B cell (primary cell): ENCODE data around the gene SEH1L. TPM values are rescaled to one million over a fixed set of nuclear protein-coding genes. Genes with fewer than 3 reads are reported as not detected.

Experiments
- ATAC-seq: fragments of 200-7000 bp; cut with Tn5 transposase; one replicate; pipeline ENCODE4 v1.10.0; 2021; ENCODE audit warnings: low read depth, mild to moderate bottlenecking, moderate number of reproducible peaks, moderate library complexity
- CTCF ChIA-PET: fragments of 350-600 bp; sonication (Branson Sonifier 250); formaldehyde crosslinking; loops from one replicate; lab custom pipeline; 2021; ENCODE audit warnings: antibody characterized with exemption, inconsistent platforms; lab: Charles Lee
- POLR2A ChIA-PET: fragments of 350-600 bp; sonication (Branson Sonifier 250); formaldehyde crosslinking; loops from one replicate; lab custom pipeline; 2021; ENCODE audit warnings: antibody characterized with exemption; lab: Charles Lee
- DNase-seq: peaks from one replicate; pipeline ENCODE4 v3.0.0; 2013
- H2AFZ ChIP-seq: 2 replicates; pipeline ENCODE4 v1.6.1; 2012; ENCODE audit warnings: mild to moderate bottlenecking, low read depth, low read length; ENCODE audit not compliant: insufficient read depth, poor library complexity, severe bottlenecking
- H3K27ac ChIP-seq, 2 donors: 1 replicate in 1 of 2; 2 replicates in 1 of 2; pipeline ENCODE4 v1.5.1; 2012 to 2013; ENCODE audit warnings: low read length in 2 of 2, mild to moderate bottlenecking in 2 of 2, moderate library complexity in 1 of 2
- H3K27me3 ChIP-seq, 4 experiments: fragments of 200-600 bp in 1 of 4; sonication (generic) in 1 of 4; replicated peaks in 1 of 4; 1 replicate in 2 of 4; 2 replicates in 2 of 4; pipeline versions ENCODE4 v1.6.1 to v1.7.0; 2013 to 2016; ENCODE audit warnings: low read length in 3 of 4, mild to moderate bottlenecking in 2 of 4, mixed read lengths in 1 of 4, moderate library complexity in 1 of 4; ENCODE audit not compliant: insufficient read depth in 4 of 4, control insufficient read depth in 3 of 4; ENCODE audit errors: control extremely low read depth in 1 of 4
- H3K36me3 ChIP-seq, 2 experiments: replicated peaks in 1 of 2; 1 replicate in 1 of 2; 2 replicates in 1 of 2; pipeline versions ENCODE4 v1.6.1 to v1.7.1; 2013; ENCODE audit warnings: low read length in 1 of 2; ENCODE audit not compliant: insufficient read depth in 2 of 2, control insufficient read depth in 1 of 2; ENCODE audit errors: control extremely low read depth in 1 of 2, extremely low read depth in 1 of 2
- H3K4me1 ChIP-seq, 2 donors: fragments of 200-600 bp in 1 of 2; sonication (generic) in 1 of 2; 1 replicate in 1 of 2; 2 replicates in 1 of 2; pipeline versions ENCODE4 v1.5.1 to v1.6.1; 2013 to 2017; ENCODE audit warnings: low read length in 2 of 2; ENCODE audit not compliant: control insufficient read depth in 2 of 2, insufficient read depth in 2 of 2
- H3K4me2 ChIP-seq: replicated peaks from 2 replicates; pipeline ENCODE3; 2012; ENCODE audit warnings: mild to moderate bottlenecking, low read depth, low read length; ENCODE audit not compliant: poor library complexity, severe bottlenecking
- H3K4me3 ChIP-seq, 5 experiments: fragments of 200-600 bp in 1 of 5; sonication (generic) in 1 of 5; 1 replicate in 3 of 5; 2 replicates in 2 of 5; pipeline versions ENCODE4 v1.5.1 to v1.7.0; 2011 to 2016; ENCODE audit warnings: low read length in 4 of 5, mild to moderate bottlenecking in 4 of 5, low read depth in 2 of 5, control low read depth in 1 of 5, moderate library complexity in 1 of 5; ENCODE audit not compliant: insufficient read depth in 1 of 5; ENCODE audit errors: control extremely low read depth in 1 of 5, extremely low read depth in 1 of 5
- H3K79me2 ChIP-seq: fragments of 200-600 bp; sonication (generic); one replicate; pipeline ENCODE4 v1.6.0; 2016; ENCODE audit warnings: low read length; ENCODE audit not compliant: control insufficient read depth, insufficient read depth
- H3K9ac ChIP-seq: fragments of 200-600 bp; sonication (generic); 2 replicates; pipeline ENCODE4 v1.6.1; 2017; ENCODE audit warnings: mild to moderate bottlenecking, low read length, moderate library complexity
- H3K9me3 ChIP-seq, 3 donors: one replicate each; pipeline versions ENCODE4 v1.6.1 to v1.7.1; 2013; ENCODE audit warnings: low read length in 2 of 3; ENCODE audit not compliant: control insufficient read depth in 2 of 3, insufficient read depth in 1 of 3; ENCODE audit errors: control extremely low read depth in 1 of 3
- H4K20me1 ChIP-seq: 2 replicates; pipeline ENCODE4 v1.6.0; 2012; ENCODE audit warnings: mild to moderate bottlenecking, low read length; ENCODE audit not compliant: insufficient read depth, control insufficient read depth, poor library complexity, severe bottlenecking
- H3K27ac Mint-ChIP-seq: one replicate; pipeline ENCODE4 v1.8.0; 2021; ENCODE audit warnings: mixed read lengths
- H3K27me3 Mint-ChIP-seq: one replicate; pipeline ENCODE4 v1.8.0; 2021; ENCODE audit warnings: mixed read lengths
- H3K4me1 Mint-ChIP-seq: one replicate; pipeline ENCODE4 v1.8.0; 2021; ENCODE audit warnings: mixed read lengths
- H3K4me3 Mint-ChIP-seq: one replicate; pipeline ENCODE4 v1.8.0; 2021; ENCODE audit warnings: mixed read lengths
- H3K9me3 Mint-ChIP-seq: one replicate; pipeline ENCODE4 v1.8.0; 2022; ENCODE audit warnings: mixed read lengths; ENCODE audit not compliant: insufficient read depth
- CTCF ChIP-seq: fragments of 200-600 bp; IDR thresholded peaks from one replicate; pipeline ENCODE4 v1.8.0; 2022; ENCODE audit warnings: antibody characterized with exemption, mild to moderate bottlenecking
- EZH2 ChIP-seq: IDR thresholded peaks from 2 replicates; pipeline ENCODE4 v1.6.1; 2012; ENCODE audit warnings: borderline replicate concordance, low read depth, mild to moderate bottlenecking, moderate library complexity, low read length; ENCODE audit not compliant: insufficient read depth, poor library complexity, severe bottlenecking
- WGBS: methylation state at CpG from one replicate; pipeline ENCODE4 v1.1.5; 2013; ENCODE audit warnings: missing lambda C conversion rate; ENCODE audit not compliant: insufficient coverage; 5-methylcytosine and 5-hydroxymethylcytosine counted together
- intact Hi-C: fragments of 100-400 bp; cut with micrococcal nuclease; formaldehyde crosslinking; loops from one replicate; pipeline ENCODE4 v1.10.0; 2022
- polyA plus RNA-seq: library from polyadenylated mRNA; depleted of rRNA; stranded (reverse); fragments of >200 nt; gene quantifications from 2 replicates; pipeline ENCODE4 v1.2.3, GENCODE V29; 2012
- total RNA-seq, 2 donors: library from RNA; stranded (reverse); fragments of 120-200 nt in 1 of 2; gene quantifications; 1 replicate in 1 of 2; 2 replicates in 1 of 2; pipeline versions ENCODE4 v1.2.3 to v1.2.4, GENCODE V29; 2013 to 2022

The SEH1L gene
- total and polyA plus RNA-seq, 2 donors (not counting 1 experiment from before 2014, with no cell fraction given), result 8.7 to 46.4 TPM

GRCh38 chr18:12963069-12963468 lies 15.3 kb downstream of the SEH1L start:
- Histone ChIP-seq H4K20me1 (peaks cover 29% of the 10 kb centered on the region), H3K4me1 (no peaks in the 10 kb centered on the region), H3K9ac (no peak overlapping the region), H3K4me3 (no peak overlapping the region), H3K27me3 (no peaks in the 10 kb centered on the region), H3K36me3 (peaks cover 19 to 63% of the 10 kb centered on the region in 2 experiments), H3K4me2 (no peak overlapping the region), H2AFZ (no peak overlapping the region), H3K9me3 (peaks cover 0 to 2% (median 2%) of the 10 kb centered on the region in 3 donors), H3K79me2 (peaks cover 78% of the 10 kb centered on the region), H3K27ac (no peak overlapping the region)
- ATAC-seq (no peak), DNase-seq (no peak)
- TF ChIP-seq CTCF (no peak), EZH2 (no peak)
- no peaks in the 10 kb centered on the region for H3K9me3 Mint-ChIP-seq
- no peak overlapping the region for H3K27ac Mint-ChIP-seq
- CTCF ChIA-PET, result no interaction called here
- no CpG with 5 or more reads among the region's 1 CpG for WGBS
- H3K27me3 Mint-ChIP-seq, result no peaks in the 10 kb centered on the region
- peaks cover 4% of the 10 kb centered on the region for H3K4me1 Mint-ChIP-seq
- no peak overlapping the region for H3K4me3 Mint-ChIP-seq
- intact Hi-C loops, result no loop called here
- POLR2A ChIA-PET, result interaction anchor here (0.7 kb wide), 1 partner anchor 92 kb away, joined by 3 read pairs; no protein-coding TSS in a partner anchor

- ATAC-seq, result no peak
- Mint-ChIP-seq H3K4me3 (no peak overlapping the region), H3K4me1 (peaks cover 7% of the 10 kb centered on the region), H3K27me3 (no peaks in the 10 kb centered on the region), H3K9me3 (no peaks in the 10 kb centered on the region), H3K27ac (no peak overlapping the region)
- Histone ChIP-seq H4K20me1 (no peaks in the 10 kb centered on the region), H3K9ac (no peak overlapping the region), H3K4me3 (no peak overlapping the region), H3K36me3 (peaks cover 8 to 59% of the 10 kb centered on the region in 2 experiments), H3K27me3 (no peaks in the 10 kb centered on the region), H3K9me3 (no peaks in the 10 kb centered on the region), H3K4me1 (no peaks in the 10 kb centered on the region), H3K4me2 (no peak overlapping the region), H3K27ac (no peak overlapping the region), H2AFZ (no peak overlapping the region), H3K79me2 (peaks cover 40% of the 10 kb centered on the region)
- ChIA-PET CTCF (no interaction called here), POLR2A (no interaction called here)
- intact Hi-C loops, result no loop called here
- WGBS, result 76% methylated on average over 3 of the region's 4 CpGs
- TF ChIP-seq EZH2 (no peak), CTCF (no peak)
- no peak for DNase-seq
Measured at GRCh38 chr18:12968115-12968514, 20.3 kb downstream of the SEH1L start.
